AG10803 (cell line): ENCODE data around the gene BRMS1L.
"Not testable (repeated sequence)": the region's sequence is repeated elsewhere in the genome, so short reads cannot be mapped to it uniquely, and the experiment has no call there.

Source experiments
- DNase-seq: peaks from one replicate; pipeline ENCODE4 v3.0.0; 2010; ENCODE audit warnings: low read depth
- H3K4me3 ChIP-seq: 2 replicates; pipeline ENCODE4 v1.5.1; 2011; ENCODE audit warnings: mild to moderate bottlenecking, low read length, control low read depth
- CTCF ChIP-seq: conservative IDR thresholded peaks from 2 replicates; pipeline ENCODE4 v1.5.1; 2011; ENCODE audit warnings: mild to moderate bottlenecking, low read length, control low read depth, inconsistent platforms

Gene BRMS1L

GRCh38 chr14:35810963-35811362 is 15.2 kb upstream of the BRMS1L start:
- DNase-seq, result no peak
- TF ChIP-seq CTCF, result no peak
- H3K4me3 ChIP-seq, result no peak overlapping the region

GRCh38 chr14:35814371-35815005 is 11.7 kb upstream of the BRMS1L start:
- peak; percentile 89 for TF ChIP-seq CTCF
- no peak overlapping the region for H3K4me3 ChIP-seq
- DNase-seq, result peak; percentile 39

GRCh38 chr14:35818346-35819115 is 7.6 kb upstream of the BRMS1L start:
- TF ChIP-seq CTCF, result peak; percentile 73
- no peak overlapping the region for H3K4me3 ChIP-seq
- peak; percentile 41 for DNase-seq

GRCh38 chr14:35819591-35820540 is 6.3 kb upstream of the BRMS1L start:
- TF ChIP-seq CTCF, result no peak

GRCh38 chr14:35821564-35822411 is 4.3 kb upstream of the BRMS1L start:
- peak; percentile 43 for DNase-seq
- TF ChIP-seq CTCF, result peak; percentile 85
- no peak overlapping the region for H3K4me3 ChIP-seq

More at GRCh38 chr14:35819591-35820540, 6.3 kb upstream of the BRMS1L start:
- no peak overlapping the region for H3K4me3 ChIP-seq
- DNase-seq, result no peak

GRCh38 chr14:35822501-35822900 is 3.6 kb upstream of the BRMS1L start:
- TF ChIP-seq CTCF, result no peak
- DNase-seq, result no peak
- no peak overlapping the region for H3K4me3 ChIP-seq

- H3K4me3 ChIP-seq, DNase-seq: not testable (repeated sequence)
Measured at GRCh38 chr14:35824446-35825165, 1.5 kb upstream of the BRMS1L start.
